OCI-LY1 (cell line): Measurements from ENCODE around the gene REEP6.

Source experiments
- H2AFZ ChIP-seq: fragments of 200-600 bp; sonication (generic), shearing (Covaris generic); 2 replicates; pipeline ENCODE4 v1.6.0; 2014; ENCODE audit warnings: antibody characterized with exemption, mild to moderate bottlenecking, low read length
- H3F3A ChIP-seq: fragments of 200-600 bp; sonication (generic), shearing (Covaris generic); 2 replicates; pipeline ENCODE4 v1.6.0; 2014; ENCODE audit warnings: mild to moderate bottlenecking, antibody characterized with exemption, low read length, moderate library complexity; ENCODE audit not compliant: insufficient read depth
- H3K27ac ChIP-seq: fragments of 200-600 bp; sonication (generic); 2 replicates; pipeline ENCODE4 v1.5.1; 2014; ENCODE audit warnings: low read length, mixed run types, mild to moderate bottlenecking, low read depth; ENCODE audit not compliant: poor library complexity, severe bottlenecking
- H3K27me3 ChIP-seq: fragments of 200-600 bp; sonication (generic); 2 replicates; pipeline ENCODE4 v1.6.0; 2014; ENCODE audit warnings: antibody characterized with exemption, mild to moderate bottlenecking, low read length, moderate library complexity; ENCODE audit not compliant: insufficient read depth
- H3K36me3 ChIP-seq: fragments of 200-600 bp; sonication (generic); 2 replicates; pipeline ENCODE4 v1.6.1; 2014; ENCODE audit warnings: mild to moderate bottlenecking, antibody characterized with exemption, low read length, moderate library complexity, mixed read lengths; ENCODE audit not compliant: insufficient read depth
- H3K4me1 ChIP-seq: fragments of 200-600 bp; sonication (generic); 2 replicates; pipeline ENCODE4 v1.5.1; 2014; ENCODE audit warnings: mild to moderate bottlenecking, low read length, moderate library complexity; ENCODE audit not compliant: insufficient read depth, severe bottlenecking
- H3K4me2 ChIP-seq: fragments of 200-600 bp; sonication (generic), shearing (Covaris generic); 2 replicates; pipeline ENCODE4 v1.6.1; 2014; ENCODE audit warnings: low read length
- H3K4me3 ChIP-seq: fragments of 200-600 bp; sonication (generic); 2 replicates; pipeline ENCODE4 v1.5.1; 2014; ENCODE audit warnings: low read length, low read depth, mild to moderate bottlenecking, mixed read lengths; ENCODE audit not compliant: poor library complexity, severe bottlenecking
- H3K79me2 ChIP-seq: fragments of 200-600 bp; shearing (Covaris generic); 2 replicates; pipeline ENCODE4 v1.6.1; 2016; ENCODE audit warnings: mixed run types, low read length, mixed read lengths; ENCODE audit not compliant: insufficient read depth
- H3K9ac ChIP-seq: fragments of 200-600 bp; sonication (generic), shearing (Covaris generic); 2 replicates; pipeline ENCODE4 v1.6.1; 2014; ENCODE audit warnings: mild to moderate bottlenecking, low read length, mixed read lengths
- H3K9me2 ChIP-seq: fragments of 200-600 bp; sonication (generic), shearing (Covaris generic); 2 replicates; pipeline ENCODE4 v1.6.1; 2014; ENCODE audit warnings: low read depth, mild to moderate bottlenecking, low read length, mixed read lengths
- H3K9me3 ChIP-seq: fragments of 200-600 bp; shearing (Covaris generic); 2 replicates; pipeline ENCODE4 v1.6.1; 2014; ENCODE audit warnings: low read length, mixed read lengths
- H4K20me1 ChIP-seq: fragments of 200-600 bp; sonication (generic), shearing (Covaris generic); 2 replicates; pipeline ENCODE4 v1.6.0; 2016; ENCODE audit warnings: mild to moderate bottlenecking, low read length; ENCODE audit not compliant: insufficient read depth
- CTCF ChIP-seq: fragments of 200-600 bp; sonication (generic), shearing (Covaris generic); IDR thresholded peaks from 2 replicates; pipeline ENCODE4 v1.5.1; 2017; ENCODE audit warnings: mild to moderate bottlenecking, antibody characterized with exemption, low read length, moderate library complexity, mixed read lengths
- EZH2 ChIP-seq: fragments of 200-600 bp; sonication (generic), shearing (Covaris generic); IDR thresholded peaks from 2 replicates; pipeline ENCODE4 v1.8.0; 2017; ENCODE audit warnings: borderline replicate concordance, mixed run types, mild to moderate bottlenecking, antibody characterized with exemption, low read length, moderate library complexity, mixed read lengths

The REEP6 gene

GRCh38 chr19:1465191-1466016 lies 25.6 kb upstream of the REEP6 start:
- Histone ChIP-seq H3F3A (no peaks in the 10 kb centered on the region), H3K9me3 (no peaks in the 10 kb centered on the region), H3K27ac (no peak overlapping the region), H3K9ac (no peak overlapping the region), H3K4me2 (no peak overlapping the region), H2AFZ (no peak overlapping the region), H3K4me1 (peaks cover 1% of the 10 kb centered on the region), H3K9me2 (no peaks in the 10 kb centered on the region), H4K20me1 (no peaks in the 10 kb centered on the region), H3K79me2 (no peaks in the 10 kb centered on the region), H3K4me3 (no peak overlapping the region), H3K36me3 (no peaks in the 10 kb centered on the region), H3K27me3 (0 out of 2 replicates have a peak, but pooled peaks cover 4% of the 10 kb centered on the region)
- TF ChIP-seq EZH2, result no peak
- no peak for TF ChIP-seq CTCF

GRCh38 chr19:1466018-1466460 lies 24.9 kb upstream of the REEP6 start:
- Histone ChIP-seq H3K79me2 (no peaks in the 10 kb centered on the region), H4K20me1 (no peaks in the 10 kb centered on the region), H3K4me3 (no peak overlapping the region), H3K27ac (no peak overlapping the region), H3K9me2 (no peaks in the 10 kb centered on the region), H3F3A (no peaks in the 10 kb centered on the region), H3K27me3 (0 out of 2 replicates have a peak, but pooled peaks cover 4% of the 10 kb centered on the region), H3K9ac (no peak overlapping the region), H3K36me3 (no peaks in the 10 kb centered on the region), H3K4me2 (no peak overlapping the region), H3K4me1 (peaks cover 8% of the 10 kb centered on the region), H3K9me3 (no peaks in the 10 kb centered on the region), H2AFZ (no peak overlapping the region)
- TF ChIP-seq CTCF (no peak), EZH2 (no peak)

GRCh38 chr19:1466461-1467214 lies 24.3 kb upstream of the REEP6 start:
- Histone ChIP-seq H2AFZ (no peak overlapping the region), H3K79me2 (no peaks in the 10 kb centered on the region), H3F3A (no peaks in the 10 kb centered on the region), H3K4me3 (no peak overlapping the region), H3K27me3 (peaks cover 4% of the 10 kb centered on the region; the same call in 1 of the 2 replicates), H4K20me1 (no peaks in the 10 kb centered on the region), H3K9me2 (no peaks in the 10 kb centered on the region), H3K36me3 (no peaks in the 10 kb centered on the region), H3K27ac (no peak overlapping the region), H3K9me3 (no peaks in the 10 kb centered on the region), H3K4me2 (no peak overlapping the region), H3K9ac (no peak overlapping the region), H3K4me1 (peaks cover 11% of the 10 kb centered on the region)
- TF ChIP-seq EZH2 (no peak), CTCF (no peak)
